ENCODE measurements around the gene RABGGTB. TPM values are rescaled to one million over a fixed set of nuclear protein-coding genes. Genes with fewer than 3 reads are reported as not detected.
"Not testable (repeated sequence)": the region's sequence is repeated elsewhere in the genome, so short reads cannot be mapped to it uniquely, and the experiment has no call there.

Gene RABGGTB
- total and polyA plus RNA-seq, 7 experiments from 2014 or later = 10.1 to 140 (median 92.8) TPM

GRCh38 chr1:75765697-75766355 lies 20.2 kb upstream of the RABGGTB start:
- POLR2A ChIA-PET = no interaction called here
- Histone ChIP-seq H3K27ac (ENCODE audit: low read depth, low read length) (no peak overlapping the region), H3K4me1 (ENCODE audit: control insufficient read depth in 2 of 2, insufficient read depth in 2 of 2, low read length in 2 of 2) (no peaks in the 10 kb centered on the region), H3K27me3 (ENCODE audit: control insufficient read depth in 2 of 2, insufficient read depth in 2 of 2, low read length in 2 of 2) (no peaks in the 10 kb centered on the region), H3K36me3 (ENCODE audit: control insufficient read depth in 2 of 3, insufficient read depth in 3 of 3, low read length in 3 of 3) (no peaks in the 10 kb centered on the region), H3K4me3 (ENCODE audit: low read length) (no peak overlapping the region), H3K9me3 (ENCODE audit: control insufficient read depth in 2 of 3, low read length in 3 of 3) (no peaks in the 10 kb centered on the region)
- no peaks in the 10 kb centered on the region for H3K9me3 Mint-ChIP-seq
- no peak overlapping the region for H3K4me3 Mint-ChIP-seq
- CTCF ChIA-PET = no interaction called here
- peak overlapping the region in 1 of 9 donors; percentile 32 for H3K27ac Mint-ChIP-seq
- intact Hi-C loops (cut with micrococcal nuclease) = no loop called here
- H3K4me1 Mint-ChIP-seq = no peaks in the 10 kb centered on the region
- H3K27me3 Mint-ChIP-seq = no peaks in the 10 kb centered on the region
- peaks cover 0 to 14% (median 8%) of the 10 kb centered on the region in 5 donors for H3K36me3 Mint-ChIP-seq
- DNase-seq = no peak
- no peak for ATAC-seq

GRCh38 chr1:75768016-75768415 lies 18.0 kb upstream of the RABGGTB start:
- POLR2A ChIA-PET = no interaction called here
- Histone ChIP-seq H3K27ac (ENCODE audit: low read depth, low read length) (no peak overlapping the region), H3K36me3 (ENCODE audit: control insufficient read depth in 2 of 3, insufficient read depth in 3 of 3, low read length in 3 of 3) (no peaks in the 10 kb centered on the region), H3K9me3 (ENCODE audit: control insufficient read depth in 2 of 3, low read length in 3 of 3) (no peaks in the 10 kb centered on the region), H3K27me3 (ENCODE audit: control insufficient read depth in 2 of 2, insufficient read depth in 2 of 2, low read length in 2 of 2) (no peaks in the 10 kb centered on the region), H3K4me1 (ENCODE audit: control insufficient read depth in 2 of 2, insufficient read depth in 2 of 2, low read length in 2 of 2) (no peaks in the 10 kb centered on the region), H3K4me3 (ENCODE audit: low read length) (no peak overlapping the region)
- CTCF ChIA-PET = interaction anchor here (0.6 kb wide), 1 partner anchor 15 kb away, joined by 4 read pairs; no protein-coding TSS in a partner anchor
- ATAC-seq (no peak), DNase-seq (no peak)
- Mint-ChIP-seq H3K27ac (no peak overlapping the region), H3K4me1 (no peaks in the 10 kb centered on the region), H3K36me3 (peaks cover 0 to 7% (median 4%) of the 10 kb centered on the region in 5 donors), H3K9me3 (no peaks in the 10 kb centered on the region), H3K4me3 (no peak overlapping the region), H3K27me3 (peaks cover 0 to 3% (median 0%) of the 10 kb centered on the region in 5 donors)
- intact Hi-C loops (cut with micrococcal nuclease) = no loop called here

- Histone ChIP-seq H3K4me1 (ENCODE audit: control insufficient read depth in 2 of 2, insufficient read depth in 2 of 2, low read length in 2 of 2) (no peaks in the 10 kb centered on the region), H3K36me3 (ENCODE audit: control insufficient read depth in 2 of 3, insufficient read depth in 3 of 3, low read length in 3 of 3) (no peaks in the 10 kb centered on the region), H3K27ac (ENCODE audit: low read depth, low read length) (no peak overlapping the region), H3K9me3 (ENCODE audit: control insufficient read depth in 2 of 3, low read length in 3 of 3) (no peaks in the 10 kb centered on the region), H3K4me3 (ENCODE audit: low read length) (no peak overlapping the region), H3K27me3 (ENCODE audit: control insufficient read depth in 2 of 2, insufficient read depth in 2 of 2, low read length in 2 of 2) (no peaks in the 10 kb centered on the region)
- no peak overlapping the region for H3K4me3 Mint-ChIP-seq
- peaks cover 3 to 7% (median 5%) of the 10 kb centered on the region in 5 donors for H3K27me3 Mint-ChIP-seq
- no peak overlapping the region for H3K27ac Mint-ChIP-seq
- peaks cover 0 to 2% (median 0%) of the 10 kb centered on the region in 11 donors for H3K9me3 Mint-ChIP-seq
- DNase-seq (no peak), ATAC-seq (no peak)
- intact Hi-C loops (cut with micrococcal nuclease) = no loop called here
- ChIA-PET CTCF (no interaction called here), POLR2A (no interaction called here)
- H3K4me1 Mint-ChIP-seq = no peaks in the 10 kb centered on the region
- H3K36me3 Mint-ChIP-seq = peaks cover 0 to 7% (median 0%) of the 10 kb centered on the region in 5 donors
These were observed 15.3 kb upstream of the RABGGTB start for GRCh38 chr1:75770761-75771160.

GRCh38 chr1:75771978-75772377 lies 14.1 kb upstream of the RABGGTB start:
- intact Hi-C loops (cut with micrococcal nuclease) = no loop called here
- H3K27me3 ChIP-seq (ENCODE audit: control insufficient read depth in 2 of 2, insufficient read depth in 2 of 2, low read length in 2 of 2) = no peaks in the 10 kb centered on the region
- H3K36me3 Mint-ChIP-seq = peaks cover 0 to 7% (median 0%) of the 10 kb centered on the region in 5 donors
- no peaks in the 10 kb centered on the region for H3K4me1 Mint-ChIP-seq
- H3K27ac Mint-ChIP-seq = no peak overlapping the region
- H3K9me3 ChIP-seq (ENCODE audit: control insufficient read depth in 2 of 3, low read length in 3 of 3) = no peaks in the 10 kb centered on the region
- H3K4me3 Mint-ChIP-seq = no peak overlapping the region
- H3K27me3 Mint-ChIP-seq = peaks cover 3 to 7% (median 5%) of the 10 kb centered on the region in 5 donors
- H3K36me3 ChIP-seq (ENCODE audit: control insufficient read depth in 2 of 3, insufficient read depth in 3 of 3, low read length in 3 of 3) = no peaks in the 10 kb centered on the region
- no peak overlapping the region for H3K4me3 ChIP-seq (ENCODE audit: low read length)
- no peaks in the 10 kb centered on the region for H3K4me1 ChIP-seq (ENCODE audit: control insufficient read depth in 2 of 2, insufficient read depth in 2 of 2, low read length in 2 of 2)
- no peak overlapping the region for H3K27ac ChIP-seq (ENCODE audit: low read depth, low read length)
- CTCF ChIA-PET = no interaction called here
- DNase-seq = no peak
- ATAC-seq = no peak
- POLR2A ChIA-PET = no interaction called here
- H3K9me3 Mint-ChIP-seq = peaks cover 0 to 4% (median 0%) of the 10 kb centered on the region in 11 donors

DNA sequence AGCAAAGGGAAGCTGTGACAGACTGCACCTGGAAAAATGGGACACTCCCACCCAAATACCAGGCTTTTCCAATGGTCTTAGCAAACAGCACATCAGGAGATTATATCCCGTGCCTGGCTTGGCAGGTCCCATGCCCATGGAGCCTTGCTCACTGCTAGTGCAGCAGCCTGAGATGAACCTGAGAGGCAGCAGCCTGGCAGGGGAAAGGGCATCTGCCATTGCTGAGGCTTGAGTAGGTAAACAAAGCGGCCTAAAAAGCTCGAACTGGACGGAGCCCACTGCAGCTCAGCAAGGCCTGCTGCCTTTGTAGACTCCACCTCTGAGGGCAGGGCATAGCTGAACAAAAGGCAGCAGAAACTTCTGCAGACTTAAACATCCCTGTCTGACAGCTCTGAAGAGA lies 8.2 kb upstream of the RABGGTB start:
- H3K4me3 Mint-ChIP-seq; POLR2A ChIA-PET; H3K27ac ChIP-seq (ENCODE audit: low read depth, low read length); ATAC-seq; H3K9me3 ChIP-seq (ENCODE audit: control insufficient read depth in 2 of 3, low read length in 3 of 3); DNase-seq; H3K4me1 ChIP-seq (ENCODE audit: control insufficient read depth in 2 of 2, insufficient read depth in 2 of 2, low read length in 2 of 2); H3K36me3 ChIP-seq (ENCODE audit: control insufficient read depth in 2 of 3, insufficient read depth in 3 of 3, low read length in 3 of 3); H3K27ac Mint-ChIP-seq; intact Hi-C loops (cut with micrococcal nuclease); H3K4me1 Mint-ChIP-seq; H3K4me3 ChIP-seq (ENCODE audit: low read length); H3K27me3 ChIP-seq (ENCODE audit: control insufficient read depth in 2 of 2, insufficient read depth in 2 of 2, low read length in 2 of 2): not testable (repeated sequence)
- Mint-ChIP-seq H3K9me3 (peaks cover 0 to 15% (median 5%) of the 10 kb centered on the region in 11 donors), H3K27me3 (peaks cover 4 to 33% (median 28%) of the 10 kb centered on the region in 5 donors), H3K36me3 (peaks cover 0 to 14% (median 1%) of the 10 kb centered on the region in 5 donors)
- CTCF ChIA-PET = interaction anchor here (0.6 to 0.7 kb wide), 2 partner anchors 32 to 1382 kb away, joined by 3 read pairs; no protein-coding TSS in a partner anchor

DNA sequence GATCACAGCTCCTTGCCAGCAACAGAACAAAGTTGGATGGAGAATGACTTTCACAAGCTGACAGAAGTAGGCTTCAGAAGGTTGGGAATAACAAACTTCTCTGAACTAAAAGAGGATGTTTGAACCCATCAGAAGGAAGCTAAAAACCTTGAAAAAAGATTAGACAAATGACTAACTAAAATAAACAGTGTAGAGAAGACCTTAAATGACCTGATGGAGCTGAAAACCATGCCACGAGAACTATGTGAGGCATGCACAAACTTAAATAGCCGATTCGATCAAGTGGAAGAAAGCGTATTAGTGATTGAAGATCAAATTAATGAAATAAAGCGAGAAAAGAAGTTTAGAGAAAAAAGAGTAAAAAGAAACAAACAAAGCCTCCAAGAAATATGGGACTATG lies 7.4 kb upstream of the RABGGTB start:
- H3K27ac Mint-ChIP-seq; H3K9me3 ChIP-seq (ENCODE audit: control insufficient read depth in 2 of 3, low read length in 3 of 3); H3K27me3 ChIP-seq (ENCODE audit: control insufficient read depth in 2 of 2, insufficient read depth in 2 of 2, low read length in 2 of 2); POLR2A ChIA-PET; ATAC-seq; H3K27ac ChIP-seq (ENCODE audit: low read depth, low read length); H3K4me3 ChIP-seq (ENCODE audit: low read length); intact Hi-C loops (cut with micrococcal nuclease); H3K4me3 Mint-ChIP-seq; H3K36me3 ChIP-seq (ENCODE audit: control insufficient read depth in 2 of 3, insufficient read depth in 3 of 3, low read length in 3 of 3); H3K4me1 ChIP-seq (ENCODE audit: control insufficient read depth in 2 of 2, insufficient read depth in 2 of 2, low read length in 2 of 2); H3K4me1 Mint-ChIP-seq; DNase-seq: not testable (repeated sequence)
- peaks cover 0 to 14% (median 1%) of the 10 kb centered on the region in 5 donors for H3K36me3 Mint-ChIP-seq
- H3K9me3 Mint-ChIP-seq = peaks cover 0 to 15% (median 5%) of the 10 kb centered on the region in 11 donors
- peaks cover 4 to 33% (median 28%) of the 10 kb centered on the region in 5 donors for H3K27me3 Mint-ChIP-seq
- CTCF ChIA-PET = interaction anchor here (0.7 kb wide), 1 partner anchor 1383 kb away, joined by 3 read pairs; no protein-coding TSS in a partner anchor

GRCh38 chr1:75780183-75780582 lies 5.9 kb upstream of the RABGGTB start:
- DNase-seq; H3K4me3 Mint-ChIP-seq; H3K4me3 ChIP-seq (ENCODE audit: low read length); H3K27ac ChIP-seq (ENCODE audit: low read depth, low read length); H3K4me1 Mint-ChIP-seq; CTCF ChIA-PET; H3K9me3 ChIP-seq (ENCODE audit: control insufficient read depth in 2 of 3, low read length in 3 of 3); ATAC-seq; H3K27ac Mint-ChIP-seq; H3K36me3 ChIP-seq (ENCODE audit: control insufficient read depth in 2 of 3, insufficient read depth in 3 of 3, low read length in 3 of 3); H3K27me3 ChIP-seq (ENCODE audit: control insufficient read depth in 2 of 2, insufficient read depth in 2 of 2, low read length in 2 of 2); POLR2A ChIA-PET; H3K4me1 ChIP-seq (ENCODE audit: control insufficient read depth in 2 of 2, insufficient read depth in 2 of 2, low read length in 2 of 2): not testable (repeated sequence)
- Mint-ChIP-seq H3K9me3 (peaks cover 0 to 15% (median 5%) of the 10 kb centered on the region in 11 donors), H3K27me3 (peaks cover 0 to 30% (median 24%) of the 10 kb centered on the region in 5 donors), H3K36me3 (peaks cover 0 to 14% (median 1%) of the 10 kb centered on the region in 5 donors)
- intact Hi-C loops (cut with micrococcal nuclease) = loop anchor here (10.0 kb wide), 4 partner anchors 165 to 1655 kb away; partner anchors contain the start of genes PIGK (in 1 of the 2) and SLC44A5 (in 1 of the 2)
